GM19467 (cell line): ENCODE measurements around the gene CD79A.

Experiments
- ATAC-seq: cut with Tn5 transposase; IDR thresholded peaks from one replicate; pipeline ENCODE4 v1.9.1; 2021; ENCODE audit warnings: mild to moderate bottlenecking, moderate library complexity; ENCODE audit not compliant: unreplicated experiment

The CD79A gene

DNA sequence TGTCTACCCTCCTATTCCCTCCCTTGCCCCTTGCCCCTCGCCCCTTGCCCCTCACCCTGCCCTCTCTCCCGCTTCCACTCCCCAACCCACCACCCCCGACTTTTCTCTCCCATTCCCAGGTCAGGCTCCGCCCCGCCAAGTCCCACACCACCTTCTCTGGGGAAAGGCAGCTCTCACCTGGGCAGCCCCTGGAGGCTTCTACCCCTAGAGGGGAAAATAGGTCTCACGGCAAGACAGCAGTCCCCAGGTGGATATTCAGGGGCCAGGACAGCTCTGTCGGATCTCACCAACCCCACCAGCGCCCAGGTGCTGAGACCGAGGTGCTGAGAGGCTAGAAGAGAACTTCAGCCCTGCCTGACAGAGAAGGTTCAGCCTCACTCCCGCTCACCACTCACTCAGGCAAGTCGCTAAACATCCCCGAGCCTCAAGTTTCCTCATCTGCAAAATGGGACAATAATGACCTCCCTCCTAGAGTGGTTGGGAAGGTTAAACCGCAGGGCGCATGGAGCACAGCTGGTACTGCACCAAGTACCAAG, 52.5 kb downstream of the CD79A start:
- ATAC-seq, result no peak

DNA sequence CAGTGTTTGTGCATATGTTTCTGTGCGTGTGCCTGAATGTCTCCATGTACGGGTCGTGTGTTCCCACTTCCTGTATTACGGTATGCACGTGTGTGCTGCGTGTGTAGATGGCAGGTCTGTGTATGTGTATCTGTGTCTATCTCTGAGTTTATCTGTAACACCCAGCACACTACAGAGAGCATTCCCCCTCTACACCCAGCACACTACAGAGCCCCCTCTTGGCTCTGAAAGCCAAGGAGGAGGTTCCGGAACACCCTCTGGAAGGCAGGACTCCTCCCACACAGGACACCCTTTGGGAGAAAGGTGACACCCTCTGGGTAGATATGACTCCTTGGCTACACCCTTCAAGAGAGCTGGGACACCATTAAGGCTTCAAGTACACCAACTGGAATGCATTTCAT, 53.2 kb downstream of the CD79A start:
- no peak for ATAC-seq
